ENCODE data around the gene HPS6. TPM values are rescaled to one million over a fixed set of nuclear protein-coding genes. Genes with fewer than 3 reads are reported as not detected.

Gene HPS6
- total RNA-seq, 2 donors from 2014 or later, result 12.5 to 21.6 TPM

DNA sequence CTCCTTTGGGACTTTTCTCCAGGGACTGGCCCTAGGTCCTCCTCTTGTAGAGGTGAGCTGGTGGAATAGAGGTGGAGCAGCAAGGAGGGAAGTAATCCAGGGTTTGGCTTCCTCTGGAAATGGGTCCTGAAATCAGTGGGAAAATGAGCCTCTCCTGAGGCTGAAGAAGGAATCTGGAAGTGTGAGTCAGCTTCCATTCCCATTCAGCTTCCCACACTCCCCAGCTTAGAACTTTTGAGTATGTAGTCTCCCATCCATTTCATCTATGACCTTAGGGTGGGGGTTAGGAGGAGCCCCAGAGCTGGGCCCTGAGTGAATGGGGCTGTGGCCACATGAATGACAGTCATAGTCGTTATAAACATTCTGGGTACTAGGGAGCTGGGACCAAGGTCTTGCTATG is 37.3 kb downstream of the HPS6 start:
- H3K36me3 Mint-ChIP-seq (ENCODE audit: low read depth), result peaks cover 6% of the 10 kb centered on the region
- no peak for ATAC-seq (replicated peaks)
- peaks cover 7% of the 10 kb centered on the region for H3K4me1 Mint-ChIP-seq
- no peaks in the 10 kb centered on the region for H3K9me3 Mint-ChIP-seq
- no peaks in the 10 kb centered on the region for H3K27me3 Mint-ChIP-seq
- H3K27ac Mint-ChIP-seq, result peak overlapping the region; percentile 38
- no peak overlapping the region for H3K4me3 Mint-ChIP-seq

DNA sequence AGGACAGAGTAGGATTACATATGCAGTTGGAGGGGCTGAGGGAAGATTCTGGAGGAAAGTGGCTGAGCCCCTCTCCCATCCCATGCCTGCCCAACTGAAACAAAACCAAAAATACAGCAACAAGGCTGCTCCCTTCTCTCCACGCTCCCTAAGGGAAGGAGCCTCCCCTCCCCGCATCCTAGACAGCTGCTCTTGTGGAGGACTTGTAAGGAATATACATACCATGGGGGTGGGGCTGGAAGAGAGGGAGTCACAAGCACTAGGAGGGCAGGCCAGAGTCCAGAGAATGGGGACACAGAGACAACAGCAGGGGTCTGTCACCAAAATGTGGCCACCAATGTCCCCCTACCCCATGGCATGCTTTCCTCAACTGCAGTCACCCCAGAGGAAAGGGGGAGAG is 41.8 kb downstream of the HPS6 start:
- H3K27me3 Mint-ChIP-seq, result no peaks in the 10 kb centered on the region
- no peak for ATAC-seq (replicated peaks)
- no peak overlapping the region for H3K4me3 Mint-ChIP-seq
- peaks cover 7% of the 10 kb centered on the region for H3K4me1 Mint-ChIP-seq
- no peaks in the 10 kb centered on the region for H3K9me3 Mint-ChIP-seq
- H3K36me3 Mint-ChIP-seq (ENCODE audit: low read depth), result peaks cover 43% of the 10 kb centered on the region
- no peak overlapping the region for H3K27ac Mint-ChIP-seq

DNA sequence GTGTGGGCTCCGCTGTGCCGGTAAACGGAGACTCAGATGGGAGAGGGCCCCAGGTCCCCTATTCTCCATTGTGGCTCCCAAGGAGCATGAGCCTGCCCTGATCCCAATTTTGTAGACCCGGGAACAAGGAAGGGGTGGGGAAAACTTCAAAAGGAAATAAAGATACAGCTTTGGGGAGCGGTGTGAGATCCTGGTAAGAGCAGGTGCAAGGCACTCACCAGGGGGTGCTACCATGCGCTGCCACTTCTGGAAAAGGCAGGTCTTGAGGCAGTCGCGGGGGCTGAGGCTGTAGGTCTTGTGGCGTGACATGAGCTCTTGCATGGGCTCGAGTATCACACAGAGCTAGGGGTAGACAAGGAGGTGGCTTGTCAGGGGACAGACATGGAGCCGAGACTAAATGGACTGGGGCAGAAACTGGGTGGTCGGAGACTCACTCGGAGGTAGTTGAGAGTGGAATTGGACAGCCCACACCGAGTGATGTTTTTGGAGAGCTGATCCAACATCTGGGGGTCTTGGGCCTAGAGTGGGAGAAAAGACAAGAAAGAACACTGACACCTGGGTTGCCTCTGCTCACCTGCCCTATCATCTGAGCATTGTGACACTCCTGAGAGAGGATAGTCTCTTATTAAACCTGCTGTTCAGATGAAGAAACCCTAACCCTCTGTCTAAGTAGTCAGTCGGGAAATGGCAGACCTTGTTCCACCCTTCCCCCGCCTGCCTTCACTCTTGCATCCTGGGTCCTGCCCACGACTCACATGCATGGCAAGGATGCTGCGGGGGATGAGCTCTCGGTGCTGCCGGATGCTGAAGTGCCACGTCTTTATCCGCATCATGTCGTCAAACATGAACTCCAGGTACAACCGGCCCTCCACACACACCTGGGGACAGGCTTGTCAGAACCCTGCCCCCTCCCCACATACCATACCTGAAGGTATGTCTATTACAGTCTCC is 44.3 kb downstream of the HPS6 start:
- Mint-ChIP-seq H3K36me3 (ENCODE audit: low read depth) (peaks cover 60% of the 10 kb centered on the region), H3K4me3 (no peak overlapping the region), H3K4me1 (peaks cover 14% of the 10 kb centered on the region), H3K27me3 (no peaks in the 10 kb centered on the region), H3K27ac (no peak overlapping the region), H3K9me3 (no peaks in the 10 kb centered on the region)
- no peak for ATAC-seq (replicated peaks)

DNA sequence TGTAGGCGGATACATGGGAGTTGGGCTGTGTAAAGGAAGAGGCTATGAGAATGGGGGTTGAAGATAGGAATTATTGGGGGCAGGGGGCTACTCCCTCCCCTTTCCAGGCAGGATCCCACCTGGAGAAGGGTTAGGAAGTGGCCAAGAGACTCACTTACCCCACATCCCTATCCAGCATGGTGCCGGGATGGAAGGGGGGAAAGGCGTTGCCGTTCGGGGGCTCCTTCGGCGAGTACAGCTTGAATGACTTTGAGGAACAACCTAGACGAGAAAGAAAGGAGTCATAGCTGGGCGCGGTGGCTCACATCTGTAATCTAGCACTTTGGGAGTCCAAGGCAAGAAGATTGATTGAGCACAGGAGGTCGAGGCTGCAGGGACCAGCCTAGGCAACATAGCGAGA is 46.1 kb downstream of the HPS6 start:
- H3K27ac Mint-ChIP-seq, result no peak overlapping the region
- H3K36me3 Mint-ChIP-seq (ENCODE audit: low read depth), result peaks cover 60% of the 10 kb centered on the region
- peaks cover 15% of the 10 kb centered on the region for H3K4me1 Mint-ChIP-seq
- H3K4me3 Mint-ChIP-seq, result no peak overlapping the region
- no peaks in the 10 kb centered on the region for H3K9me3 Mint-ChIP-seq
- no peaks in the 10 kb centered on the region for H3K27me3 Mint-ChIP-seq
- ATAC-seq (replicated peaks), result no peak

DNA sequence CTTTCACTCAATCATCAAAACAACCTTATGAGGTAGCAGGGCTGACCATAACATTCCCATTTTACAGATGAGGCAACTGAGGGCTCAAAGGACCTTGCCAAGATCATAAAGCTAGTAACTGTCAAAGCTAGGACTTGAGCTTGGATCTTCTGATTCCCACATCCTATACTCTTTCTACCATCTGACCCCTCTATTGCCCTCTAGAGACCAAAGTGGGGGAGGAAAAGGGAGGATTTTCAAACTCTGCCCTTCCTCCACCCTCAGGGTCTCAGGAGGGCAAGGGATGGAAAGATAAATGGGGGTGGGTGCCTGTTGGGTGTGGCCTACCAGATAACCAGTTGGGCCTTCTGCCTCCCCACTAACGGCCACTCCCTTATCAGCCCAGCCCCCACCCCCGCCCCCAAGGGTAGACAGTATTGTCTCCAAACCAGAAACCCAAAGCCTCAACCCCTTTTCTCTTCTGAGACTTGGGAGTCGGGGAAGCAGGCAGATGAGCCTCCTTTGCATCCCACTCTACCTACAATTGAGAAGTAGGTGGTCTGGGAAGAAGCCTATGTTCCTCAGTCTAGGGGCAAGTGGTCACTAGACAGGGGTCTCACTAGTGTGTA is 47.2 kb downstream of the HPS6 start:
- no peak for ATAC-seq (replicated peaks)
- H3K9me3 Mint-ChIP-seq, result no peaks in the 10 kb centered on the region
- peak overlapping the region; percentile 93 for H3K4me3 Mint-ChIP-seq
- peaks cover 60% of the 10 kb centered on the region for H3K36me3 Mint-ChIP-seq (ENCODE audit: low read depth)
- H3K27me3 Mint-ChIP-seq, result no peaks in the 10 kb centered on the region
- H3K4me1 Mint-ChIP-seq, result peaks cover 20% of the 10 kb centered on the region
- peak overlapping the region; percentile 90 for H3K27ac Mint-ChIP-seq

DNA sequence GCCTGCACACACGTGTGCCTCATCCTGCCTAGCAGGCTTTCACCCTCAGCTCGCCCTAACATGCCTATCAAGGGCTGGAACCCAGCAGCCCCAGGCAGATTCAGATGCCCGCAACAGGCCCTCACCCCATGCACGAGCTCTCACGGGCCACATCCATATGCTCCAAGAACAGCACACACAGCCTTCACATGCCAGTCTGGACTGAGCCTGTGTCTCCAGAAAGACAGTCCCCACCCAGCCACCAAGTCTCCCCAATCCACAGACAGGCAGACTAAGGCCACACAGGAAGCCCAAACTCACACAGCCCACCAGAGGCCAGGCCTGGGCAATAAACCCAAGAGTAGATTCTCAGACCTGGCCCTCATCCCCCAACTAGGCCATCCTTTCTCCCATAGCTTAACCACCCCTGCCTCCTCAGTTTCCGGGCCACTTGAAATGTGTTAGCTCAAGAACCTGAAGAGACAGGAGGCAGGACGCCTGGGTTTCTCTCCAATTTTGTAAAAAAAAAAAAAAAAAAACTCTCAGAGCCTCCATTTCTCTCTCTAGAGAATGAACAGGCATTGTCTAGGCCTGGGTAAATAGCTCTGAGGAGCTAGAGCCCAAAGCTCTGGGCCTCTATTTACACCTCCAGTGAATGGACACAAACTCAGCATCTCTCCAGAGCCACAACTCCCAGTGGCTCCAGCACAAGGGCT is 48.3 kb downstream of the HPS6 start:
- no peaks in the 10 kb centered on the region for H3K9me3 Mint-ChIP-seq
- H3K4me3 Mint-ChIP-seq, result peak overlapping the region; percentile 93
- peaks cover 53% of the 10 kb centered on the region for H3K36me3 Mint-ChIP-seq (ENCODE audit: low read depth)
- H3K4me1 Mint-ChIP-seq, result peaks cover 30% of the 10 kb centered on the region
- peak overlapping the region; percentile 90 for H3K27ac Mint-ChIP-seq
- H3K27me3 Mint-ChIP-seq, result no peaks in the 10 kb centered on the region
- ATAC-seq (replicated peaks), result no peak

DNA sequence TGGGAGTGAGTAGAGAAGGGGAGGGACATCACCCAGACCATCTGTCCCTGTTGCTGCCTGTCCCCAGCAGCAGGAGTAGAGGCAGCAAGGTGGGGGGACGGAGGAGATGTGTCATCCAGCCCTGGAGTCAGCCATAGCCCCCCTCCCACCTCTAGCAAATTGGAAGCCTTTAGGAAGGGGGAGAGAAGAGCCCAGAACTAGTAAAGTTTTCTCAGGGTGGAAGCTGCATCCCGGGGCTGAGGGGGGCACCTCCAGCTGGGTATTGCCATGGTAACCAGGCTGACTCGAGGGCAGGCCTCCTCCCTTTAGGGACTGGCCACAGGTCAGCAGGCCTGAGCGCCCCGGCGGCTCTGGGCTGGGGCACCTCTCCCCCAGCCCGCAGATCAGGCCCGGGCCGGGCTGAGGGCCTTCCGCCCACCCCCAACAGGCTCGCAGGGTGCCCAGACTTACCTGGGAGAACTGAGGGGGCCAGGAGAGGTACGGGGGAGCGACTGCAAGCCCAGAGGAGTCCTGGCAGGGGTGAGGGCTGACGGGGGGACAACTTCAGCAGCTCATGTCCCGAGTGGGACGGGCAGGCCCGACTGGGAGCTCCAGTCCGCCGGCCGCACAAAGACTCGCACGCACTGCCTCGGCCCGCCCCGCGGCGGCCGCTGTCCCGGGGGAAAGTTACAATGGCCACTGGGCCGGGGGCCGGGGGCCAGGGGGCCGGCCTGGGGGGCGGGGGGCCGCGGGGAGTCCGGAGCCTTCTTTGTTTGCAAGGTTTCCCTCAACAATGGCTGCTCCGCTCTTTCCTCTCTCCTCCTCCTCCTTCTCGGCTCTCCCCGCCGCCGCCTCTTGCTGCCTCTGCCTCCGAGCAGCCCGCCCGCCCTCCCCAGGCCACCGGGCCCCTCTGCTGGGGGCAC is 49.1 kb downstream of the HPS6 start:
- H3K36me3 Mint-ChIP-seq (ENCODE audit: low read depth), result peaks cover 45% of the 10 kb centered on the region
- no peaks in the 10 kb centered on the region for H3K27me3 Mint-ChIP-seq
- ATAC-seq (replicated peaks), result peak; percentile 1
- peak overlapping the region; percentile 93 for H3K4me3 Mint-ChIP-seq
- H3K27ac Mint-ChIP-seq, result peak overlapping the region; percentile 90
- peaks cover 33% of the 10 kb centered on the region for H3K4me1 Mint-ChIP-seq
- no peaks in the 10 kb centered on the region for H3K9me3 Mint-ChIP-seq

DNA sequence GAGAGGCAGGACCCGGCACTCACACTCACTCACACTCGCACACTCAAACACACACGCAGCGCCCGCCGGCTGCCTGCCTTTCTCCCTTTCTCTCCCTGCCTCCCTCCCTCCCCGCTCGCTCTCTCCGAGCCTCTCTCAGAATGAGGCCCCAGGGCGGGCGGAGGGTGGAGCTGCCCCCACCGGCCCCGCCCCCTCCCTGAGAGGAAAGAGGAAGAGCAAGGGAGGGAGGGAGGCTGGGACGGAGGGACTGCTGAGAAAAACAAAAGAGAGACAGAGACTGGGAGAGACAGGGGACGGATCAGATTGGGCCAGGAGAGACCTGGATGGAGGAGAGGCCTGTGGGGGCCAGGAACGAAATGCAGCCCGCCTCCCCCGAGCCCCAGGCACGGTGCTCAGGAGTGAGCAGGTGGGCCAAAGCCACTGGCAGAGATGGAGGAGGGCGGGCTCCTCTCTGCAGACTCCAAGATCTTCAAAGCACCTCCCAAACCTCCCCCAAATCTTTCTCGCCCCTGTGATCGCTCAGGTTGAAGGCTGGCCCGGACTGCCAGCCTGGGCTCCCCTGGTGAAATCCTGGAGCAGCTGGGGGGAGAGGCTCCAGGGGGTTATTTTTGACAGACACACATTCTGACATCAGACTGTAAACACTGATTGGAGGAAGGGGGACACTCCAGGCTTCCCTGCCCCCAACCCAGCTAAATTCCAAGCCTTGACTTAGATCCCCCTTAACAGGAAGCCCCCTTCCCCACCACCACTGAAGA is 49.9 kb downstream of the HPS6 start:
- peaks cover 37% of the 10 kb centered on the region for H3K36me3 Mint-ChIP-seq (ENCODE audit: low read depth)
- no peaks in the 10 kb centered on the region for H3K27me3 Mint-ChIP-seq
- peaks cover 33% of the 10 kb centered on the region for H3K4me1 Mint-ChIP-seq
- H3K4me3 Mint-ChIP-seq, result peak overlapping the region; percentile 93
- peak; percentile 76 for ATAC-seq (replicated peaks)
- no peaks in the 10 kb centered on the region for H3K9me3 Mint-ChIP-seq
- H3K27ac Mint-ChIP-seq, result peak overlapping the region; percentile 87

DNA sequence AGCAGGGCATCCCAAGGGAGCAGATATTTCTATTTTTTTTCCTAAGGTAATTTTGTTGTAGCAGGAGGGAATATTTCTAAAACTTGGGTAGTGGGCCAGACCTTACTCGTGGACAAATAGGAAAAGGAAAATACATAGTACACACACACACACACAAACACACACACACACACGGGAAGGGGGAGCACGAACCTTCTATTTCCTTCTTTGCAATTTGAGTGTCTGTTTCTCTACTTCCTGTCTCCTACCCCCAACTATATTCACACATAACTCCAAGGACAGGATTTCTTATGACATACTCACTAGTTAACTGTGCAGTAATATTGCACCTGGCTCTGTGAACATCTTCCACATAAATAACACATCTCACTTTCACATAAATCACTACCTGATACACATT is 50.6 kb downstream of the HPS6 start:
- Mint-ChIP-seq H3K36me3 (ENCODE audit: low read depth) (peaks cover 30% of the 10 kb centered on the region), H3K27me3 (no peaks in the 10 kb centered on the region), H3K27ac (peak overlapping the region; percentile 87), H3K4me1 (peaks cover 33% of the 10 kb centered on the region), H3K4me3 (peak overlapping the region; percentile 93), H3K9me3 (no peaks in the 10 kb centered on the region)
- ATAC-seq (replicated peaks), result no peak

DNA sequence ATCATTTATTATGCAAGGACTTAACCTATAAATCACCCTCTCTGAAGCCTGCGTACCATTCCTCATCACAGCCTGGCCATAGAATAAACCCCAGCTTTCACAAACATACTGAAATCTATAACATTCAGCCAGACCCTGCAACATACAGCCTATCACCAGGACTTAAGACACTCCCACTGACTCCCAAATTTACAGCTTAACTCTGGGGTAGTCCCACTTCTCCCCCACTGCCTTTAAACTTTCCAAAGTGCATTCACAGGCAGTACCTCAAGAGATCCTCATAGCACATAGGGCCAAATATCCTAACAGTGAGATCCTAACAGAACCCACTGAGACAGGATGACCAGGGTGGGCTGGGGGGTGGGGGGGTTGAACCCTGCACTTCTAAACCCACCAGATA is 51.5 kb downstream of the HPS6 start:
- no peak for ATAC-seq (replicated peaks)
- peaks cover 33% of the 10 kb centered on the region for H3K4me1 Mint-ChIP-seq
- no peaks in the 10 kb centered on the region for H3K27me3 Mint-ChIP-seq
- H3K4me3 Mint-ChIP-seq, result peak overlapping the region; percentile 93
- H3K9me3 Mint-ChIP-seq, result no peaks in the 10 kb centered on the region
- peak overlapping the region; percentile 87 for H3K27ac Mint-ChIP-seq
- peaks cover 21% of the 10 kb centered on the region for H3K36me3 Mint-ChIP-seq (ENCODE audit: low read depth)

Other genes with a start within 250 kb of the HPS6 start
- gene OGA, start 246.9 kb upstream of the HPS6 start, total RNA-seq, result 100 to 1,000 TPM; 119 to 291 TPM
- 10 to 100 TPM in 1 of 2 donors, 1 to 10 TPM in 1; 4.5 to 39.3 TPM for gene KCNIP2, start 221.5 kb upstream of the HPS6 start, total RNA-seq
- 10 to 100 TPM; 27.7 to 38.5 TPM for gene ARMH3, start 9.2 kb upstream of the HPS6 start, total RNA-seq
- gene LDB1, start 55.0 kb downstream of the HPS6 start, total RNA-seq, result 10 to 100 TPM; 93.6 to 99.1 TPM
- gene PPRC1, start 67.7 kb downstream of the HPS6 start, total RNA-seq, result 10 to 100 TPM; 34.5 to 71.3 TPM
- gene NOLC1, start 87.0 kb downstream of the HPS6 start, total RNA-seq, result 100 to 1,000 TPM in 1 of 2 donors, 10 to 100 TPM in 1; 76.9 to 168 TPM
- gene ELOVL3, start 160.9 kb downstream of the HPS6 start, total RNA-seq, result under 1 TPM; 0.24 to 0.32 TPM
- under 1 TPM in 1 of 2 donors, not detected in 1; 0.17 TPM for gene PITX3, start 176.2 kb downstream of the HPS6 start, total RNA-seq
- 10 to 100 TPM; 28.5 to 38.9 TPM for gene GBF1, start 180.2 kb downstream of the HPS6 start, total RNA-seq

Measured in activated T-helper 17 cell treated with anti-CD3 and anti-CD28 coated beads, Interleukin-2, amount 50 U/mL, for 72 hours (primary cell).